A549 (cell line): ENCODE data around the gene ERCC8.

Experiments
- BHLHE40 ChIP-seq: IDR thresholded peaks from 2 replicates; pipeline ENCODE4 v1.6.1; 2012; ENCODE audit warnings: low read depth, low read length, inconsistent platforms
- CEBPB ChIP-seq, 2 experiments: fragments of >200 bp in 1 of 2; sonication (Bioruptor Twin) in 1 of 2; formaldehyde crosslinking in 1 of 2; IDR thresholded peaks; 2 replicates each; pipeline ENCODE4 v1.6.1; 2012 to 2016
- CHD4 ChIP-seq: fragments of 200-600 bp; sonication (generic); IDR thresholded peaks from 2 replicates; pipeline ENCODE4 v1.6.1; 2016; ENCODE audit warnings: antibody characterized with exemption, mild to moderate bottlenecking, borderline replicate concordance
- ESRRA ChIP-seq: fragments of 150-350 bp; IDR thresholded peaks from 2 replicates; pipeline ENCODE4 v1.6.1; 2014; ENCODE audit warnings: mild to moderate bottlenecking, low read length, borderline replicate concordance
- HDAC2 ChIP-seq: fragments of 200-600 bp; sonication (generic); IDR thresholded peaks from 2 replicates; pipeline ENCODE4 v1.6.1; 2016
- MAFK ChIP-seq: fragments of 450-650 bp; IDR thresholded peaks from 2 replicates; pipeline ENCODE4 v1.6.1; 2014; ENCODE audit not compliant: partially characterized antibody
- PHF8 ChIP-seq: fragments of 200-600 bp; sonication (generic); IDR thresholded peaks from 2 replicates; pipeline ENCODE4 v1.6.1; 2016; ENCODE audit warnings: low read depth, mild to moderate bottlenecking, antibody characterized with exemption, moderate library complexity, borderline replicate concordance
- POLR2A ChIP-seq: IDR thresholded peaks from 2 replicates; pipeline ENCODE4 v1.6.1; 2012; ENCODE audit warnings: mild to moderate bottlenecking, low read length
- POLR2AphosphoS2 ChIP-seq: conservative IDR thresholded peaks from 2 replicates; pipeline ENCODE4 v1.6.1; 2012; ENCODE audit warnings: low read length, improper control_type of control experiment, inconsistent platforms
- RAD21 ChIP-seq, 2 experiments: fragments of >200 bp in 1 of 2; sonication (Bioruptor Twin) in 1 of 2; formaldehyde crosslinking in 1 of 2; IDR thresholded peaks in 1 of 2; conservative IDR thresholded peaks in 1 of 2; 2 replicates in 1 of 2; 3 replicates in 1 of 2; pipeline ENCODE4 v1.6.1; 2012 to 2018; ENCODE audit warnings: inconsistent platforms in 1 of 2
- TF ChIP-seq, protein P1 (sequence below): fragments of >200 bp; sonication (Bioruptor Twin); formaldehyde crosslinking; IDR thresholded peaks from 3 replicates; pipeline ENCODE4 v1.5.1; 2016

DNA sequence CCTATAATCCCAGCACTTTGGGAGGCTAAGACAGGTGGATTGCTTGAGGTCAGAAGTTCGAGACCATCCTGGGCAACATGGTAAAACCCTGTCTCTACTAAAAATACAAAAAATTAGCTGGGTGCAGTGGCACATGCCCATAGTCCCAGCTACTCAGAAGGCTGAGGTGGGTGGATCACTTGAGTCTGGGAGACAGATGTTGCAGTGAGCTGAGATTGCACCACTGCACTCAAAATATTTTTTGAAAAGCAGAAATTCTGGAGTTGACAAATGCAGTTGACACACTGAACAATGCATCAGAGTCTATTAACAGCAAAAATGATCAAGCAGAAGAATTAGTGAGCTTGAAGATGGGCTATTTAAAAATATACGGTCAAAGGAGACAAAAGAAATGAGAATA lies 35.6 kb upstream of the ERCC8 start:
- TF ChIP-seq MAFK, result no peak
- TF ChIP-seq POLR2A, result no peak
- TF ChIP-seq PHF8, result no peak
- no peak for TF ChIP-seq BHLHE40
- TF ChIP-seq, protein P1, sequence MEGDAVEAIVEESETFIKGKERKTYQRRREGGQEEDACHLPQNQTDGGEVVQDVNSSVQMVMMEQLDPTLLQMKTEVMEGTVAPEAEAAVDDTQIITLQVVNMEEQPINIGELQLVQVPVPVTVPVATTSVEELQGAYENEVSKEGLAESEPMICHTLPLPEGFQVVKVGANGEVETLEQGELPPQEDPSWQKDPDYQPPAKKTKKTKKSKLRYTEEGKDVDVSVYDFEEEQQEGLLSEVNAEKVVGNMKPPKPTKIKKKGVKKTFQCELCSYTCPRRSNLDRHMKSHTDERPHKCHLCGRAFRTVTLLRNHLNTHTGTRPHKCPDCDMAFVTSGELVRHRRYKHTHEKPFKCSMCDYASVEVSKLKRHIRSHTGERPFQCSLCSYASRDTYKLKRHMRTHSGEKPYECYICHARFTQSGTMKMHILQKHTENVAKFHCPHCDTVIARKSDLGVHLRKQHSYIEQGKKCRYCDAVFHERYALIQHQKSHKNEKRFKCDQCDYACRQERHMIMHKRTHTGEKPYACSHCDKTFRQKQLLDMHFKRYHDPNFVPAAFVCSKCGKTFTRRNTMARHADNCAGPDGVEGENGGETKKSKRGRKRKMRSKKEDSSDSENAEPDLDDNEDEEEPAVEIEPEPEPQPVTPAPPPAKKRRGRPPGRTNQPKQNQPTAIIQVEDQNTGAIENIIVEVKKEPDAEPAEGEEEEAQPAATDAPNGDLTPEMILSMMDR, result no peak
- no peak for TF ChIP-seq POLR2AphosphoS2
- no peak for TF ChIP-seq CHD4
- TF ChIP-seq HDAC2, result no peak
- no peak for TF ChIP-seq CEBPB (IDR thresholded peaks at IDR 0.05)
- no peak for TF ChIP-seq ESRRA
- no peak for TF ChIP-seq RAD21 (conservative IDR thresholded peaks at IDR 0.05 in 1 of 2, IDR thresholded peaks at IDR 0.05 in 1 of 2)
